Umbilical cord (tissue), 2 donors: ENCODE results near the gene CTDNEP1. TPM values are rescaled to one million over a fixed set of nuclear protein-coding genes. Genes with fewer than 3 reads are reported as not detected.
"Not testable (repeated sequence)": the region's sequence is repeated elsewhere in the genome, so short reads cannot be mapped to it uniquely, and the experiment has no call there.

Source experiments
- DNase-seq: peaks from one replicate; pipeline ENCODE4 v3.0.0-alpha.2; 2015; ENCODE audit warnings: low spot score
- total RNA-seq: library from RNA; depleted of rRNA; stranded (reverse); fragments of >200 nt; gene quantifications from one replicate; pipeline ENCODE4 v1.2.3, GENCODE V29; 2014; ENCODE audit warnings: low replicate concordance; ENCODE audit not compliant: insufficient read depth

CTDNEP1 gene
- total RNA-seq, 1 donor from 2014 or later = 15.4 TPM

DNA sequence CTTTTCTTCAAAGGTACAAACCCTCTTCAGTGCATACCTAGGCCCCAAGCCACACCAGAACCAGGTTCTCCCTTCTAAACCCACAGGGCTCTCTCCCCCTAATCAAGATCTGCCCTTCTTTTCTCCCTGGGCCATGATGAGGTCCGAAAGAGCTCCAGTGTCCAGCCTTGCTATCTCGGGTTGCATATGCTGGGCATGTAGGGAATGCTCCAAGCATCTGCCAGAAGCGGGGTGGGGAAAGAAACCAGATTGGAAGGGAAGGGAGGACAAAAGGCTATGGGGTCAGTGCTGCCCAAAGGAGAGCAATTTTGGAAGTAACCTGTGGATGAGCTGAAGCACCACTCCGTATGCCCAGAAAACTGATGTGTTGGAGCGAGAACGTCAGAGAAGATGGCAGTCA lies 2.3 kb downstream of the CTDNEP1 start:
- peak; percentile 0 for DNase-seq

DNA sequence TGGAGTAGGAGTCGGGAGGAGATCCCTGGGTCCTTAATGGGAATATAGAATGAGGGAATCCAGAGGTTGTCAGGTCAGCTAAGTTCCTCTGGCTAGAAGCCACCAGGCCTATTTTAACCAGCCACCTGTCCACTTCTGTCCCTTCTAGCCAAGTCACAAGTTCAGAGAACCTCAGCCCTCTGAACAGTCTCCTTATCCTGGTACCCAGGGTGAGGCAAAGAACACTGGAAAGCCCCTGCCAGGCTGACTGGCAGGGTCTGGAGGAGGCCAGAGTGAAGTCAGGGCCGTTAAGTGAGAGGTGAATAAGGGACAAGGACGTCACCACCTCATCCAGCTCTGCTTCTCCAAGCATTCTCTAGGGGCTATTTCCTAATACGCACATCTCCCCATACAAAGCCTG lies 2.7 kb downstream of the CTDNEP1 start:
- peak; percentile 1 for DNase-seq

DNA sequence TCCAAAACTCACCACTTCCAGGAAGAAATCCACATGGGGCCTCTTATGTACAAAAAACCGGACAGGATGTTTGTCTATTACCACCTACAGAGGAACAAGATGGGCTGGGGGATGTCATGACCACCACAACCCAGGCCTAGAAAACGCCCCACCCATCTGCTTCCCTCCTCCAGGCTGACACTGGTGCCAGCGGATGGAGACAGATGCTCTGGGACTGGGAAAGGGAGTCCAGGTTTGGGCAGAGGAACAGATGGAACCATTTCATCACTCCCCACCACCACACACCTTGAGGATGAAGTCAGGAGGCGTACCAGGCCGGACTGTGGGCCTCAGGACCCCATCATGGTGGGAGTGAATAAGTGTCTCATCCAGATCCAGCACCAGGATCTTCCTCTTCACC lies 4.8 kb downstream of the CTDNEP1 start:
- no peak for DNase-seq

DNA sequence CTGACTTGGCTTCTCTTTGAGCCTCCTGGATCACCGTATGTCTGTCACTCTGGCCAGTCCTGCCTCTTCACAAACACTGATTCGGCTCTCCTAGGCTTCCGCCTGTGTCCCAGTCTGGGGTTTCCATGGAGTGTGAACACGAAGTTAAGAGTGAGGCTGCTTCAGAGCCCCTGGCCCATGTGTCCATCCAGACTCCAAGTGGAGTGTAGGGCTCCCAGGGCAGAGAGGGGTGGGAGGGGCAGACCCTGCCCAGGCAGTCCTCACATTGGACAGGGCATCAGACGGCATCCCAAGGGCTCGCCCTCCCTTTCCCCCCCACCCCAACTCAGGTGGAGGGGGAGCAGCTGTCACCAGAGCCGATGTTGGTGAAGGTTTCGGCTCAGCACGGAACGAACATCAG lies 7.7 kb downstream of the CTDNEP1 start:
- DNase-seq = not testable (repeated sequence)

DNA sequence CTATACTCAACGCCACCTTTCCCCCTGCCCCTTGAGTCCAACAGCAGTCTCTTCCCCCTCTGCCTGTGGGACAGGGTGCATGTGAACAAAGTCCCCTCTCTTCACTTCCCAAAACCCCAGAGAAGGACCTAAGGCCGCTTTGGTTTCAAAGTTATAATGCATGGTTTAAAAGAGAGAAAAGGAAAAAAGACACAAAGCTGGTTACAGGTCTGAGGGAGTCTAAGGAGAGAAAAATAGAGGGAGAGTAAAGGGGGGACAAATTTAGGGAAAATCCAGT lies 8.1 kb downstream of the CTDNEP1 start:
- no peak for DNase-seq

DNA sequence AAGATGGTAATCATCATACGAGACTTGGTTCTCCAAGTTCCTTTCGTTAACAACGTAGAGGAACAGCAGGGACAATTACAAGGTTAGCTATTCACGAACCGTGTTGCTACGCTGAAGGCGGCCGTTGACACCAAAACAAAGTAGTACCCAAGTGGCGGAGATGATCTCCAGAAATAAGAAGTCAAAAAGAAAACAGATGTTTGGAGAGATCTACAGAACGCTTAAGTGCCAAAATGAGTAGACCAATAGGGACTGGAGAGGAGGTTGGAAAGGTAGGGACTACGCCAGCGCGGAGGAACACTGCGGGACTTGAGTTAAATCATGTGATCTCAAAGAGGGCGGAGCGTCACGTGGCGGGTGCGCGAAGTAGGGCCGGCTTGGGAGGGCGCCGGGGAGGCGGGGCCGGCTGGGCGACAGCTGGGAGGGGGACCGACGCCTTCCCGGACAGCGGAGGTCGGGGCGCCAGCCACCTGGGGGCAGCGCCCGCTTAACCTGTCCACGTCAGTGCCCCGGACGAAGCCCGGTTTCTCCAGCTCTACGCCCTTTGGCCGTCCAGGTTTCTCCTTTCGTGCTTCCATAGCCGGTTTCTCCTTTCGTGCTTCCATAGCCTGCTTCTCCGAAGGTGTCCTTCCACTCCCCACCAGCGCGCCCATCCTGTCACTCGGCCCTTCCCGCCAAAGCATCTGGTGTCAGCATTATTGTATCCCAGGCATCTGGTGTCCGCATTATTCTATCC lies 8.6 kb downstream of the CTDNEP1 start:
- peak; percentile 98 for DNase-seq

DNA sequence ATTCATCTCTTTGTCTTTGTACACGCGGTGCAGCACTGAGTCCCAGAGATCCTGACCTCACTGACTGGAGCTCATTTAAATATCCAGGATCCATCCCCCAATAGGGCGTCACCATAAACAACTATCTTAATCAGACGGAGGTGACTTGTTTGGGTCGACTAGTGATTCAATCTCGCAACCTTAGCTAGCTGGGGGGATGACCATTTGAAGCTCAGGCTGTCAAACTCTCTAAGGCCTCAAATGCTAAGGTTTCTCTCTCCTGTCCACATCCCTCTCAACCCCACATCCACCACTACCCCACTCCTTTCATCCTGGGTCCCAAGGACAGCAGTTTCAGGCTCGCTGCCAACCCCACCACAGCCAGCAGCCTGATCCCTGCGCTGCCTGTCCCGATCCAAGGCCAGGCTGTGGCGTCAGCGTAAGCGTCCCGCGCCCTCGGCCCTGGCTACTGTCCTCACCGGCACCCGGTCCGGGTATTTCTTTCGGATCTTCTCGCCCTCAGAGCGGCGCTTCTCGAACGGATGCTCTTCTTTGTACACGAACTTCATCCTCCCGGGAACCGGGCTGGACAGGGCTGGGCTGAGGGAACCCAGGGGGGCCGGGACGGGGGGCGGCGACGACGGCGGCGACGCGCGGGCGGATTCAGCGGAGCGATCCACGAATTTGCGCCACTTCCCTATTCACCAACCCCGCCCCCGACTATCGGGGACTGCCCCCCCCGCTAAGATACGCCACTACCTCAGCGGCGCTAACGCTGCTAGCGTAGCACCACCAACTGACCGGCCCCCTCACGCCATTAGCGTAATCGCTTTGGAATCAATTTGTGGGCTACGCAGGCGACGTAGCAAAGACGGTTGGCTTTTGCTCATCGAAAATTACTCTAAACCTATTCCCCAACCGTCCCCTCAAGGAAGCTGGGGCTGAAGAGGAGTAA lies 9.5 kb downstream of the CTDNEP1 start, which contains the start of gene GABARAP:
GABARAP (minus strand) TSS at position 667 of the 934 bp plus-strand sequence; CDS start at position 548, 119 bp downstream.
- peak; percentile 97 for DNase-seq

DNA sequence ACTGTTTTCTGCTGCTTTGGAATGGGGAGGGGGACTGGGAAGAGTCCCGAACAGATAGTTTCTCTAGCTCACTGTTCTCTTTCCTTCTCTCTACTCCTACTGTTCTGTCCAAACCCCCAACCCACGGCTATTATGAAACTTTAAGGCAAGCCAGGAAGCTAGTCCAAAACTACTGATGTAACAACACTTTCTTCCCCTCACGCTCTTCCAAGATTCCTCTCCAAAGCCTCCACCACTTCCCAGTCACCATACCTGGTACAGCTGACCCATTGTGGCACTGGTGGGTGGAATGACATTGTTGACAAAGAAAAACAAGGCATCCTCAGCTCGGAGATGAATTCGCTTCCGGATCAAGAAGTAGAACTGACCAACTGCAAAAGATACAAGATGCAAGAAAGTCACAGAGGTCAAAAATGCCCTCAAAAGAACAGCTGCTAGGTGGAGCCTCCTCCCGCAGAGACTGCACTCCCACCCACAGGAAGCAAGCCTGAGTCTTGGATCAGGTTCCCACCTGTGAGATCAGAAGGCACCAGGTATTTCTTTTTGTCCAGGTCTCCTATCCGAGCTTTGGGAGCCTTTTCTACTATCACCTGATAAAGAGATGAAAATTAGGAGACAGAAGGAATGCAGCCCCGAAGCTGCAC lies 10.3 kb downstream of the CTDNEP1 start:
- no peak for DNase-seq

DNA sequence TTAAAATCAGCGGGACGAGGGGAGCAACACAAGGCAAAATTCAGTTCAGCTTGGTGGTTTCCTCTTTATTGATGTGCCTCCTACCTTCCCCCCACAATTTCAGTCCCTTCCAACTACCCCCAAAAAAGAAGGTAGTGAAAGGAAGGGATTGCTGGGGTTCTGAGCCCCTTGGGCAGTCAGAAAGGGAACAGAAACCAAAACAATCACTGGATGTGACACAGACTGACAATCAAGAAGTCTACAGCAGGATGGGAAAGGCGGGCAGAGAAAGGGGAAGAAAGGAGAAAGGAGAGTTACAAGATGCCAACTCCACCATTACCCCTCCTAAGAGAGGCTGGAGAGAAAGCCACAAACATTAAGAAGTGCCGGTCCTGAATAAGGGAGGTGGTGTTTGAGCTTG lies 11.2 kb downstream of the CTDNEP1 start:
- DNase-seq = no peak

DNA sequence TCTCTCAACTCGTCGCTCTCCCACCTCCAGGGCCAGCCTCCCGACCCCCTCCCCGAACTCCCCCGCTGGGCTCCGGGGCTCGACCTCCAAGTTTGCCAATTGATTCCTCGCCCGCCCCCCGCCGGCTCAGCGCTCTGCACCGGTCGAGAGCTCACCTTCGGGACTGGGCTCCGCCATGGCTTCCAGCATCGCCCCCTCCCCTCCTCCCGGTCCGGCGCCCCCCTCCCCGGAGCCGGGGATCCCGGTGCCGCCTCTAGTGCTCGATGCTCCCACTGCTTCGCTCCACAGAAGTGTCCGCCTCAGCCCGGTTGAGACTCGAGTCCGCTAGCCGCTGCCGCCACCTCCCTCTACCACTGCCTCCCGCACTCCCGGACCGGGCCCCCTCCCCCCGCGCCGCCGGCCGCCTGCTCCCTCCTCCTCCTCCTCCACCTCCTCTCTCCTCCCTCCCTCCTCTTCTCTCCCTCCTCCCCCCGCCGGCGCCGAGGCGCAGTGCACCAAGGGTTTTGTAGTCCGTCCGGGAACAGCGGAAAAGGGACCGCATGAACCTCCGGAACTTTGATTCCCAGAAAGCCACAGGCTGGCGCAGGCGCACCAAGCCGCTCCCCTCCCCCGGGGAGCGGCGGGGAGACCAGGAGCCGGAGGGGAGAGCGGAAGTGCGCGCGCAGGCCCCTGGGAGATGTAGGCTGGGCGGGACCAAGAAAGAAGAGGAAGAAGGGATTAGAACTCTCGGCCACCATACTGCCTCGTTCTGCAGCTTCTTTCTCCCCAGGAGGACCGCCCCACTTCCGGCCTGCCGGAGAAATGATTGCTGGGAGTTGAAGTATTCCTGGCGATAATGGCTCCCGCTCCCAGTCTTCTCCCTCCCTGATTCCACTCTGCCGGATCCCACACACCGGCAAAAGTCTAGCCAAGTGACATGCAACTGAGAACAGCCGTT lies 12.2 kb downstream of the CTDNEP1 start, which contains the start of gene PHF23:
PHF23 (minus strand) TSS at position 367 of the 937 bp plus-strand sequence; CDS start at position 189, 178 bp downstream.
- peak; percentile 100 for DNase-seq

DNA sequence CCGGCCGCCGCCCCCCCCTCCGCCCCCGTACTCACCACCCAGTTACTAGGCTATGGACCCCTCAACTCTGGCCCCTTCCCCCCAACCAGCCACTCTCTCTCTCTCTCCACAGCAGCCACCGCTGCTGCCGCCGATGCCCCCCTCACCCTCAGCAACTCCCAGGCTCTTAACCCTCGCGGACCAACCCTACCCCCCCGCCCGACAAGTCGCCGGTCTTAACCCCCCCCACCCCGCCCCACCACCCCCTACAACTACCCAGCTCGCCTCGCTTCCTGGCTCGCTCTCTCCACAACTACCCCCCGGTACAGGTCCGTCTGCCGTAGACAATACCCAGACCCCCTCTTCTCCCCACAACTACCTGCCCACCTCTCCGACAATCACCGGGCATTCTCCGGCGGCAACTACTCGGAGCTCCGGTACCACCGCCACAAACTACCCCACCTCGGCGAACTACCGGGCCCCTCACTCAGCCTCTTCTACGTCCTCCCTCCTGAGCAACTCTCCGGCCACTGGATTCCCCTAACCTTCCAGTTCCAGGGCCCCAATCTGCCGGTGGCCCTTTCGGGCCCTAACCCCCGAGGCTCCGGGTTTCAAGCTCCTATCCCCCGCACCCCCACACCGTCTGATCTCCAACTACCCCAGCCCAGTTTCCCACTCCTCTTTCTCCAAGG lies 13.0 kb downstream of the CTDNEP1 start:
- no peak for DNase-seq

DNA sequence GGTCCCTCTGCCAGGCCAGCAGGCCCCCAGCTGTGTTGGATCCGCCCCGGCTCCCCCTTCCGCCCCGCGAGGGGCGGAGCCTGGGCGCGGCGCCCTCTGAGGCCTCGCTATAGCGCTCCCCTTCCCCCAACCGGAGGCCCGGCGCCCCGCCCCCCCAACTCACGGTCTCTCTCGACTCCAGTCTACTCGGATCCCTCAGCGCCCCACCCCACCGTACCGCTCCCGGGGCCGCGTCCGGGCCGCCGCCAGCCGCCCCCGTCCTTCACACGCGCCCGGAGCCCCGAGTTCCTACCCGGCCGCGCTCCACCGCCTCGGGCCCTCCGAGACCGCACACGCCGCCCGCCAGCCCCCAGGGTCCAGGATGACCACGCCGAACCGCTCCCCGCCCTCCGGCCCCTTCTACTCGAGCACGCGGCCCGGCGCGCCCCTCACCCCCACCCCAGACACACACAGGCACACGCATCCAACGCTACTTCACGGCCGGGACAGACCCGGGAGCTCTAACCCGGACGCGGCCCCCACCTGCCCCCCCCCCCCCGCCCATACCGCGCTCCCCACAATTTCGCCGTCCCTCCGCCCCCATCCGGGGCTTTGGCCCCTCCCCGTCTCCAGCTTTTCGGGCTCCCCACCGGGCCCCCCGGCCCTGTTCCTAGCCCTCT lies 13.6 kb downstream of the CTDNEP1 start:
- DNase-seq = peak; percentile 79

DNA sequence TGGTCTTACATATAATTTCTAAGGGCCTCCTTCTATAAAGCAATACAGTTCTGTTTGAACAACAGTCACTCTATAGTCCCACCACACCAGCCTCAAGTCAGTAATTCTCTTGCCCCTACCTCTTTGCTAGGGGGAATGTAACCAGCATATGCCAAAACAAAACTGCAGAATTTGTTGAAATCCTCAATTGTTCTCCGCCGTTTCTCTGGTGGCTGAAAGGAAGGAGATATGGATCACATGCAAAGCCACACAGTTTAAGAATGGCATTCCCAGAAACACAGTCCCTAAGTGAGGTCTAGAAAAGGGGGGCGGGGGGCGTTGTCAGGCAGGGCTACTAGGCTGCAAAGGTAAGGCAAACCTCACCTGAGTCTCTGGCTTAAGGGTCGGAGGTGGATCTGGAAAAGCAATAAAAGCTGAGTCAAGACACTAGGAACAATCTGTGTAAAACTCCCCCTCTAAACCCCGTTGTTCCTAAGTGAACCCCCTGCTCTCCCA lies 14.2 kb downstream of the CTDNEP1 start:
- no peak for DNase-seq

DNA sequence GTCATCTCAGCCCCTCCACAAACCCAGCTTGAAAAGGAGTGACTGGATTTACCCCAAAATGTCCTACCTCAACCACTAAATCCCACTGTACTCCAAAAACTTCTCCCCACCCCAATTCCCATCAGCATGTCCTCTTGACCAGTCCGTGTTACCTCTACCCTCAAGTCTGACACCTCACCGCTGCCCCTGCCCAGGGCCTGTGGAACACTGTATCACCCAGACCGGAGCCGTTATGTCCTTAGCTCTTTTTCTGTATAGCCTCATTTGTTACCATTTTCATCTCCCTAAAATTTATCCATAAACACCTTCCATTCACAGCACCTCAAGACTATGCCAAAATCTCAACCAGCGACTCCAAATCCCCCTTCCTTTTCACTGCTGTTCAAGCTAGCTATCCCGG lies 14.7 kb downstream of the CTDNEP1 start:
- DNase-seq = no peak

DNA sequence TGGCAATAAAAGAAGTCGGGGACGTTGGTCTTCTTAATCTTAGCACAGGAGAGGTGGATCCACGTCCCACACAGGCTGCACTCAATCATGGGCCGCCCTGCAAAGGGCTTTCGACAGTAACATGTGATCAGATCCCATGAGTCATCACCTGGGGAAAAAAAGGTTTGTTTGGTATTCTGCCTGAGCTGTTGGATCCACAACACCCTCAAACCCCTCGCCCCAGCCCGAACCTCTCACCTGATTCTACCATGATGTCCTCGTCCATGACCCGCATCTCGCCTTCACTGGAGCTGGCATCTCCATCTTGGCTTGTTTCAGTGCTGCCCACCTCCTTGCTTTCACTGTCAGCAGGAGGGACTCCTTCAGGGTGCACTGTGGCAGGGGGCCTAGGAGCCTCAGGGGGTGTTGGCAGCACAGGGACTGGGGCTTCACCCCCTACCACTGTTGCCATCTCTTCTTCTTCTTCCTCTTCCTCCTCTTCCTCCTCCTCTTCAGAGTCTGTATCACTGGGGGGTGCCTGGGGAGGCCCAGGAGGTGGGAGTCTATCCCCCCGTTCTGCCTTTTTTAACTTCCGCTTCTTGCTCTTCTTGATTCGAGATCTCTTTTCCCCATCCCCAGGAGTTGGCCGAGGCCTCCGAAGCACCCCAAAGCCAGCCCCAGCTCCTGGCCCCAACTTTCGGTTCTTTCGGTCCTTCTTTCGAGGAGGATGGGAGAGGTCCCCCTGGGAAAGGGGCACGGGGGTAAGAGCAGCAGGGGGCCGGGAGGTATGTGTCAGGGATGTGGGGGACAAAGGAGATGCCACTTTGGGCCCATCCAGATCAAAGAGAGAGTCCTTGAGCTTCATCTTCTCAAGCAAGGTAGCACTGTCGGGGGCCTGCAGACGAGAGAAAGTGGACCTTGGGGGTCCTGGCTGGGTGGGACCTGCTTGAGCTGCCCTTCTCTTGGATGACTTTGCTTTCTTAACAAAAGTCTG lies 15.6 kb downstream of the CTDNEP1 start:
- no peak for DNase-seq

DNA sequence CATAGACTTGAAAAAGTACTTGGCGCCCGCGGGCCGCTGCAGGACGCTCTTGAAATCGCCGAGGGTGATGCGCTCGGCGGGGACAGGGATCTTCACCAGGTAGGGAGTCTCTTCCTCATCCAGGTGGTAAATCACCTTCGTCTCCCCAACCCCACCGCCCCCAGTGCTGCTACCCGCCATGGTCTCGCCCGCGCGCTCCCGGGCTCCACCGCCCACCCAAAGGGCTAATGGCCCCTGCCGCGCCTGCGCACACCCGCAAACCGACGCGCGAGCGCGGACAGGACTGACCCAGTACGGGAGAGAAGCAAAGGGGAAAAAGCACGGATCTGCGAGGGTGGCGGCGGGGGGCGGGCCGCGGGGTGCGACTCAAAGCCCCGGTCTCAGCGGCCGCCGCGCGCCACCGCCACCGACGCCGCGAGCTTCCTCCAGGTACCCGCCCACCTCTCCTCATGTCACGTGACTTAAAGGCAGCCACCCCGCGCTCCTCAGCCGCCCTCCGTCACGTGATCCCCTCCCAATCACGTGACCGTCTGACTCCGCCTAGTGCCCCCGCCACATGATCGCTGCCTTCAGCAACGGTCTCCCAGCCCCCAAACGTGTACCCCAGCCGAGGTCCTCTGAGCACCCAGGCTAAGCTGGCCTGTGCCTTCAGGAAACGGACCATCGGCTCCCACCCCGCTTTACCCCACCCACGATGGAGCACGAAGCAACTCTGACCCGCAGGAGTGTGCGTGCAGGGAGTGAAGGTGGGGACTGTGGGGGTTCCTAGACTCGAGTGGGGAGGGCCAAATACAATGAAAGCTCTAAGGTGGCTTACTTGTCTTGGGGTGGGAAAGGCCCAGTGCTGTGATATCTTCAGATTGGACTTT lies 17.2 kb downstream of the CTDNEP1 start, which contains the start of gene DVL2:
DVL2 (minus strand) TSS at position 435 of the 869 bp plus-strand sequence; CDS start at position 180, 255 bp downstream.
- peak; percentile 98 for DNase-seq

DNA sequence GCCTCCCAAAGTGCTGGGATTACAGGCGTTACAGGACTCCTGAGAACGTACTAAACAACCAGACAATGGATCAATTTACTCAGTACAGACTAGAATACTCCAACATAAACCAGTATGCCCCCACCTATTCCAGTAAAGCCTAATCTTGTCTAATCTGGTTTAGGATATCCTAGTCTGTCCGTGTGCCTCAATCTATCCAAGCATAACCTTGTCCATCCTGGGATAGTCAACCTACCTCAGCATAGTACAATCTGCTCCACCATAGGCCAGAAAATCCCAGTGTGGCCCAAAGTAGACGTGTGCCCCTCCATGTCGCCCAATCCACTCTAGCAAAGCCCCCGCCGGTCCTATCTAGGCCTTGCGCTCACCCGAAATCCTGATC lies 17.8 kb downstream of the CTDNEP1 start:
- no peak for DNase-seq
